ENCODE results near the gene ATG10.
"Not testable (repeated sequence)": the region's sequence is repeated elsewhere in the genome, so short reads cannot be mapped to it uniquely, and the experiment has no call there.

ATG10 gene

GRCh38 chr5:82265047-82265446 is 293.2 kb downstream of the ATG10 start:
- DNase-seq, result no peak
- intact Hi-C loops (cut with DNase I), result no loop called here

GRCh38 chr5:82267297-82267933 is 295.6 kb downstream of the ATG10 start:
- DNase-seq; intact Hi-C loops (cut with DNase I): not testable (repeated sequence)

- DNase-seq; intact Hi-C loops (cut with DNase I): not testable (repeated sequence)
Measured at GRCh38 chr5:82269363-82269762, 297.5 kb downstream of the ATG10 start.

- peak in 1 of 10 donors; percentile 77 for DNase-seq
- intact Hi-C loops (cut with DNase I), result not testable (repeated sequence)
Measured at GRCh38 chr5:82272571-82273356, 300.9 kb downstream of the ATG10 start.

GRCh38 chr5:82273426-82273825 is 301.6 kb downstream of the ATG10 start:
- intact Hi-C loops (cut with DNase I), result not testable (repeated sequence)

GRCh38 chr5:82274343-82275211 is 302.8 kb downstream of the ATG10 start:
- intact Hi-C loops (cut with DNase I), result no loop called here
- peak in 2 of 10 donors; percentile 70 to 84 for DNase-seq

More at GRCh38 chr5:82273426-82273825, 301.6 kb downstream of the ATG10 start:
- not testable (repeated sequence) for DNase-seq

- DNase-seq, result no peak
- intact Hi-C loops (cut with DNase I), result no loop called here
Measured at GRCh38 chr5:82275216-82275664, 303.4 kb downstream of the ATG10 start.

- intact Hi-C loops (cut with DNase I), result no loop called here
- no peak for DNase-seq
Measured at GRCh38 chr5:82276800-82277612, 305.2 kb downstream of the ATG10 start.

GRCh38 chr5:82277613-82277986 is 305.8 kb downstream of the ATG10 start:
- intact Hi-C loops (cut with DNase I), result no loop called here
- DNase-seq, result no peak

GRCh38 chr5:82277987-82278710 is 306.3 kb downstream of the ATG10 start, which contains the start of gene RPS23:
Gene RPS23 (minus strand): TSS chr5:82278354. CDS start chr5:82278323, 31 bp downstream.
- intact Hi-C loops (cut with DNase I), result no loop called here

GRCh38 chr5:82278711-82279370 is 307.0 kb downstream of the ATG10 start:
- DNase-seq, result peak in 1 of 10 donors; percentile 67
- intact Hi-C loops (cut with DNase I), result no loop called here

More at GRCh38 chr5:82277987-82278710, 306.3 kb downstream of the ATG10 start, which contains the start of gene RPS23:
- DNase-seq, result peak; percentile 87 to 99 (median 94)

GRCh38 chr5:82283893-82284292 is 312.1 kb downstream of the ATG10 start:
- intact Hi-C loops (cut with DNase I), result no loop called here
- DNase-seq, result no peak

- no peak for DNase-seq
- intact Hi-C loops (cut with DNase I), result no loop called here
Measured at GRCh38 chr5:82285206-82285605, 313.4 kb downstream of the ATG10 start.

- no peak for DNase-seq
- intact Hi-C loops (cut with DNase I), result no loop called here
Measured at GRCh38 chr5:82287625-82288024, 315.8 kb downstream of the ATG10 start.

GRCh38 chr5:82290005-82290404 is 318.2 kb downstream of the ATG10 start:
- DNase-seq, result no peak
- intact Hi-C loops (cut with DNase I), result no loop called here

GRCh38 chr5:82290908-82291307 is 319.1 kb downstream of the ATG10 start:
- intact Hi-C loops (cut with DNase I), result no loop called here
- DNase-seq, result no peak

- no peak for DNase-seq
- intact Hi-C loops (cut with DNase I), result no loop called here
Measured at GRCh38 chr5:82291420-82291819, 319.6 kb downstream of the ATG10 start.

- DNase-seq, result no peak
Measured at GRCh38 chr5:82295144-82295543, 323.3 kb downstream of the ATG10 start.

More at GRCh38 chr5:82295144-82295543, 323.3 kb downstream of the ATG10 start:
- intact Hi-C loops (cut with DNase I), result no loop called here
